SK-N-SH (cell line): Measurements from ENCODE around the gene PPP6R2.

ENCODE experiments used
- POLR2AphosphoS5 ChIP-seq: IDR thresholded peaks from 2 replicates; pipeline ENCODE4 v1.6.1; 2012; ENCODE audit warnings: low read depth, low read length
- RAD21 ChIP-seq: IDR thresholded peaks from 2 replicates; pipeline ENCODE4 v1.6.1; 2012; ENCODE audit warnings: mild to moderate bottlenecking, low read length
- SMC3 ChIP-seq: IDR thresholded peaks from 2 replicates; pipeline ENCODE4 v1.6.1; 2012; ENCODE audit warnings: low read depth, low read length, improper control_type of control experiment
- TAF1 ChIP-seq: IDR thresholded peaks from 2 replicates; pipeline ENCODE4 v1.6.1; 2012; ENCODE audit warnings: low read depth, mild to moderate bottlenecking, low read length, moderate library complexity, borderline replicate concordance
- TF ChIP-seq, protein P1 (sequence below): fragments of 200-600 bp; sonication (generic); IDR thresholded peaks from 2 replicates; pipeline ENCODE4 v1.6.1; 2017; ENCODE audit warnings: antibody characterized with exemption, mild to moderate bottlenecking, moderate library complexity

DNA sequence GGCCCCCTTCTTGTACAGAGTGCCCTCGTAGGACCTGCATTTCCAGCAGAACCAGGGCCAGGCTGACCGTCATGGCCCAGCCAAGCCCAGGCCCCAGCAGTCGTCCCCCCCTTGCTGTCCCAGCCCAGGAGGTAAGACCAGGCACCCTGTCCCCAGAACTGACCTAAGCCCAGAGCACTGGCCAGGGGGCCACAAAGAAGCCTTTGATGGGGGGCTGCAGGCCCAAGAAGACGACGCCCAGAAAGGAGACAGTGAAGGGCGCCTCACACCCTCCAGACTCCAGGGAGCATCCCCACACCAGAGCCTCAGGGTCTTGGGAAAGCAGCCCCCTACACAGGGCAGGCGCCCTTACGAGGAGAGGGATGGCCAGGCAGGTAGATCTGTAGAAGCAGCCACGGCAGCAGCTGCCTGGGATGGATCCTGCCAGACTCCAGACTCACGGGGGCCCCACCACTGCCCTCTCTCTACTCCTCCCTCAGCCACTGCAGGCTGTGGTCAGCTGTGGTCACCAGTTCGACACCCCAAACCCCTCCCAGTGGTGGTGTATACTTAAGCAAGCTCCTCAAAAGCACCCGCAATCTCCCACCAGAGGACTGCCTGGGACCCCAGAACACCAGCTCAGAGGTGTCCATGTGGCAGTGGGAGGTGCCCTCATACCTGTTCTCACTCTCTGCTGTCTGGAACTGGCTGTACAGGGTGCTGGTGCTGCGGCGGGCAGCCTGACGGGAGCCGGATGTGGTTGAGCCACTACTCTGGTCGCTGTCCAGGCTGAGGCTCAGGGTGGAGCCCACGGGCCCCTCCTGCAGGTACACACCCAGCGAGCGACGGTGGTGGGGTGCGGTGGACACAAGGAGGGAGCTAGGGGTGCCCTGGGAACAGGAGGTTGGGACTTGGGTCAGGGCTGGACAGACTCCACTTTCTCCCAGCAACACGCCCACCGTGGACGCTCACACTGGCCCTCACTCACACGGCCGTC lies 104.7 kb downstream of the PPP6R2 start:
- TF ChIP-seq POLR2AphosphoS5 (no peak), SMC3 (no peak), TAF1 (no peak), RAD21 (no peak)
- TF ChIP-seq, protein P1, sequence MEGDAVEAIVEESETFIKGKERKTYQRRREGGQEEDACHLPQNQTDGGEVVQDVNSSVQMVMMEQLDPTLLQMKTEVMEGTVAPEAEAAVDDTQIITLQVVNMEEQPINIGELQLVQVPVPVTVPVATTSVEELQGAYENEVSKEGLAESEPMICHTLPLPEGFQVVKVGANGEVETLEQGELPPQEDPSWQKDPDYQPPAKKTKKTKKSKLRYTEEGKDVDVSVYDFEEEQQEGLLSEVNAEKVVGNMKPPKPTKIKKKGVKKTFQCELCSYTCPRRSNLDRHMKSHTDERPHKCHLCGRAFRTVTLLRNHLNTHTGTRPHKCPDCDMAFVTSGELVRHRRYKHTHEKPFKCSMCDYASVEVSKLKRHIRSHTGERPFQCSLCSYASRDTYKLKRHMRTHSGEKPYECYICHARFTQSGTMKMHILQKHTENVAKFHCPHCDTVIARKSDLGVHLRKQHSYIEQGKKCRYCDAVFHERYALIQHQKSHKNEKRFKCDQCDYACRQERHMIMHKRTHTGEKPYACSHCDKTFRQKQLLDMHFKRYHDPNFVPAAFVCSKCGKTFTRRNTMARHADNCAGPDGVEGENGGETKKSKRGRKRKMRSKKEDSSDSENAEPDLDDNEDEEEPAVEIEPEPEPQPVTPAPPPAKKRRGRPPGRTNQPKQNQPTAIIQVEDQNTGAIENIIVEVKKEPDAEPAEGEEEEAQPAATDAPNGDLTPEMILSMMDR, result no peak
